BE2C (cell line): ENCODE results near the gene IL10RA.

Source experiments
- DNase-seq: peaks from one replicate; pipeline ENCODE4 v3.0.0-alpha.2; 2020
- H3K27me3 ChIP-seq: fragments of 250-450 bp; sonication (Bioruptor Pico); 2 replicates; pipeline ENCODE4 v1.5.1; 2020; ENCODE audit warnings: mild to moderate bottlenecking
- H3K36me3 ChIP-seq: fragments of 250-450 bp; sonication (Bioruptor Pico); 2 replicates; pipeline ENCODE4 v1.5.1; 2020; ENCODE audit warnings: mild to moderate bottlenecking
- H3K4me1 ChIP-seq: fragments of 250-450 bp; sonication (Bioruptor Pico); 2 replicates; pipeline ENCODE4 v1.5.1; 2020
- H3K4me3 ChIP-seq: 2 replicates; pipeline ENCODE4 v1.5.1; 2011; ENCODE audit warnings: low read depth, low read length
- H3K9me3 ChIP-seq: fragments of 250-450 bp; sonication (Bioruptor Pico); 2 replicates; pipeline ENCODE4 v1.5.1; 2020
- CTCF ChIP-seq: IDR thresholded peaks from 2 replicates; pipeline ENCODE4 v1.5.1; 2012; ENCODE audit warnings: mild to moderate bottlenecking, low read depth, low read length

The IL10RA gene

GRCh38 chr11:118049771-118050170, 63.6 kb downstream of the IL10RA start:
- TF ChIP-seq CTCF = no peak
- H3K4me3 ChIP-seq = no peak overlapping the region
- peaks cover 16% of the 10 kb centered on the region for H3K27me3 ChIP-seq
- H3K36me3 ChIP-seq = no peaks in the 10 kb centered on the region
- no peaks in the 10 kb centered on the region for H3K9me3 ChIP-seq
- no peak for DNase-seq
- H3K4me1 ChIP-seq = no peaks in the 10 kb centered on the region

- Histone ChIP-seq H3K27me3 (peaks cover 13% of the 10 kb centered on the region; the same call in 1 of the 2 replicates), H3K4me1 (no peaks in the 10 kb centered on the region), H3K9me3 (no peaks in the 10 kb centered on the region), H3K4me3 (no peak overlapping the region), H3K36me3 (no peaks in the 10 kb centered on the region)
- no peak for DNase-seq
- no peak for TF ChIP-seq CTCF
Measured at GRCh38 chr11:118050208-118050891, 64.2 kb downstream of the IL10RA start.
